ENCODE results near the gene SDK2. TPM values are rescaled to one million over a fixed set of nuclear protein-coding genes. Genes with fewer than 3 reads are reported as not detected.

The SDK2 gene
- polyA plus RNA-seq, 3 donors = 0.01 TPM; not detected in 2

DNA sequence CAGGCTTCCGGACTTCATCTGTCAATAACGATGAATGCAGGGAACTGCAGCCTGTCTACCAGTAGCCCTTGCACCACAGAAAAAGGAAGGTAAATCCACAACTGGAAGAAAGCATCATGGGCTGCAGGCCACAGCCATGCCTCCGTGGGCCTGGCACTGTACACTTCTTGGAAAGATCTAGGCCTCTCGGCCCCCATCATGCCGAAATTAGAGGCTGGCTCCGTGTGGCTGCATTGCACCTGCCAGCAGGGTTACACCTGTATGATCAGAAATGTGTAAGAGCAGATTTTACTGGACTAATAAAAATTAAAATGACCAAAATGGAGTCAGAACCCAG, 52.2 kb downstream of the SDK2 start:
- no peaks in the 10 kb centered on the region for H4K20me1 ChIP-seq (ENCODE audit: insufficient read depth, low read length)
- Mint-ChIP-seq H3K4me3 (peak overlapping the region in 1 of 2 donors; percentile 30), H3K36me3 (no peaks in the 10 kb centered on the region), H3K4me1 (peaks cover 14% of the 10 kb centered on the region), H3K27me3 (ENCODE audit: low read depth in 3 of 3) (peaks cover 13 to 18% (median 18%) of the 10 kb centered on the region in 3 donors), H3K9me3 (no peaks in the 10 kb centered on the region), H3K27ac (no peak overlapping the region)
- H3K79me2 ChIP-seq (ENCODE audit: insufficient read depth, low read length) = no peaks in the 10 kb centered on the region
- H3K9me3 ChIP-seq (replicated peaks in 1 of 2; ENCODE audit: control insufficient read depth in 1 of 2, insufficient read depth in 1 of 2, low read length in 2 of 2) = no peaks in the 10 kb centered on the region
- intact Hi-C loops (cut with micrococcal nuclease) = no loop called here
- 0% methylated on average over 6 of the region's 6 CpGs for WGBS (ENCODE audit: insufficient coverage)
- H3K36me3 ChIP-seq (replicated peaks in 1 of 2; ENCODE audit: control insufficient read depth in 1 of 2, insufficient read depth in 2 of 2, low read length in 2 of 2) = no peaks in the 10 kb centered on the region
- peaks cover 0 to 2% of the 10 kb centered on the region in 2 donors for H3K4me1 ChIP-seq (ENCODE audit: control insufficient read depth in 1 of 2, insufficient read depth in 2 of 2, low read length in 2 of 2)
- no peak overlapping the region for H3K4me3 ChIP-seq (replicated peaks in 1 of 3; ENCODE audit: low read depth in 2 of 3, low read length in 3 of 3)
- peaks cover 0 to 6% of the 10 kb centered on the region in 2 donors for H3K27me3 ChIP-seq (ENCODE audit: control insufficient read depth in 2 of 2, insufficient read depth in 2 of 2, low read length in 2 of 2)
- no peak for DNase-seq
- H3K4me2 ChIP-seq (replicated peaks; ENCODE audit: extremely low read depth, low read length, poor library complexity, severe bottlenecking) = no peak overlapping the region
- no peak overlapping the region for H2AFZ ChIP-seq (ENCODE audit: insufficient read depth, low read depth, low read length, poor library complexity, severe bottlenecking)
- TF ChIP-seq, protein P1, sequence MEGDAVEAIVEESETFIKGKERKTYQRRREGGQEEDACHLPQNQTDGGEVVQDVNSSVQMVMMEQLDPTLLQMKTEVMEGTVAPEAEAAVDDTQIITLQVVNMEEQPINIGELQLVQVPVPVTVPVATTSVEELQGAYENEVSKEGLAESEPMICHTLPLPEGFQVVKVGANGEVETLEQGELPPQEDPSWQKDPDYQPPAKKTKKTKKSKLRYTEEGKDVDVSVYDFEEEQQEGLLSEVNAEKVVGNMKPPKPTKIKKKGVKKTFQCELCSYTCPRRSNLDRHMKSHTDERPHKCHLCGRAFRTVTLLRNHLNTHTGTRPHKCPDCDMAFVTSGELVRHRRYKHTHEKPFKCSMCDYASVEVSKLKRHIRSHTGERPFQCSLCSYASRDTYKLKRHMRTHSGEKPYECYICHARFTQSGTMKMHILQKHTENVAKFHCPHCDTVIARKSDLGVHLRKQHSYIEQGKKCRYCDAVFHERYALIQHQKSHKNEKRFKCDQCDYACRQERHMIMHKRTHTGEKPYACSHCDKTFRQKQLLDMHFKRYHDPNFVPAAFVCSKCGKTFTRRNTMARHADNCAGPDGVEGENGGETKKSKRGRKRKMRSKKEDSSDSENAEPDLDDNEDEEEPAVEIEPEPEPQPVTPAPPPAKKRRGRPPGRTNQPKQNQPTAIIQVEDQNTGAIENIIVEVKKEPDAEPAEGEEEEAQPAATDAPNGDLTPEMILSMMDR (IDR thresholded peaks at IDR 0.05) = no peak
- no peak overlapping the region for H3K9ac ChIP-seq (ENCODE audit: insufficient read depth, low read length, poor library complexity, severe bottlenecking)
- no peak overlapping the region for H3K27ac ChIP-seq (ENCODE audit: low read depth in 1 of 2, low read length in 2 of 2)

DNA sequence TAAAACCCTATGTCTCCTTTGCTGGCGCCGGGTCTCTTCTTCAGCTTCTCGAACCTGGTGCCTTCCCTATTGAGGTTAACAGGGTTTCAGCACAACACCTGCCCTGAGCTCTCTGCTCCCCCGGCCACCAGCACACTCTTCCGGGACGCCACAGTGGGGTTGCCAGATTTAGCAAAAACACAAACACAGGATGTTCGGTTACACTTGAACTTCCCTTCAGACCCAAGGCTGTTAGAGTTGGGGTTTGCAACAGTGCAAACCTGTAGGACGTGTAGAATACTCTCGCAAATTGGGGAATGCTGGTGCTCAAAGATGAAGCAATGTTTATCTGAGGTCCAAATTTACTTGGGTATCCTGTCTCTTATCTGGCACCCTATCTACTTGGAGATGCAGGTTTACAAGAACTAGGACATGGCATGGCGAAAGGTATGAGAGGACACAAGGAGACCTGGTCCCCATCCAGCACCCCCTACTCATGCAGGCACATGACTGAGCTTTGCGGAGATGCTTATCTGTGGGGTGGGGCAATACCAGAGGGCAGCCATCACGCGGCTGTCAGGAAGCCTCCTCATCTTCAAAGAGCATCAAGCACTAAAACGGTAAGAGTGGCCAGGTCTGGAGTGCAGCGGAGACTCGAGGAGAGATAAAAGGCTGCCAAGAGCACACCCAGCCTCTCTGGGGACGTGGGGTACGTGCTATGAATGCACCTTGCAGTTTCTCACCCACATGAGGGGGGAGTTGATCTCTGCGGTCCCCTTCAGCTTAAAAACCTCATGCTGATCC, 52.8 kb downstream of the SDK2 start:
- Histone ChIP-seq H3K4me3 (replicated peaks in 1 of 3; ENCODE audit: low read depth in 2 of 3, low read length in 3 of 3) (no peak overlapping the region), H3K36me3 (replicated peaks in 1 of 2; ENCODE audit: control insufficient read depth in 1 of 2, insufficient read depth in 2 of 2, low read length in 2 of 2) (no peaks in the 10 kb centered on the region), H3K27ac (ENCODE audit: low read depth in 1 of 2, low read length in 2 of 2) (no peak overlapping the region), H4K20me1 (ENCODE audit: insufficient read depth, low read length) (no peaks in the 10 kb centered on the region), H3K79me2 (ENCODE audit: insufficient read depth, low read length) (no peaks in the 10 kb centered on the region), H2AFZ (ENCODE audit: insufficient read depth, low read depth, low read length, poor library complexity, severe bottlenecking) (no peak overlapping the region), H3K27me3 (ENCODE audit: control insufficient read depth in 2 of 2, insufficient read depth in 2 of 2, low read length in 2 of 2) (peaks cover 0 to 6% of the 10 kb centered on the region in 2 donors), H3K4me1 (ENCODE audit: control insufficient read depth in 1 of 2, insufficient read depth in 2 of 2, low read length in 2 of 2) (peaks cover 0 to 2% of the 10 kb centered on the region in 2 donors), H3K9ac (ENCODE audit: insufficient read depth, low read length, poor library complexity, severe bottlenecking) (no peak overlapping the region), H3K4me2 (replicated peaks; ENCODE audit: extremely low read depth, low read length, poor library complexity, severe bottlenecking) (no peak overlapping the region), H3K9me3 (replicated peaks in 1 of 2; ENCODE audit: control insufficient read depth in 1 of 2, insufficient read depth in 1 of 2, low read length in 2 of 2) (no peaks in the 10 kb centered on the region)
- Mint-ChIP-seq H3K36me3 (no peaks in the 10 kb centered on the region), H3K9me3 (no peaks in the 10 kb centered on the region), H3K27ac (no peak overlapping the region), H3K27me3 (ENCODE audit: low read depth in 3 of 3) (peaks cover 13 to 19% (median 18%) of the 10 kb centered on the region in 3 donors), H3K4me3 (peak overlapping the region in 1 of 2 donors; percentile 68), H3K4me1 (peaks cover 14% of the 10 kb centered on the region)
- no peak for DNase-seq
- WGBS (ENCODE audit: insufficient coverage) = 4% methylated on average over 9 of the region's 19 CpGs
- TF ChIP-seq, protein P1 (IDR thresholded peaks at IDR 0.05) = no peak
- intact Hi-C loops (cut with micrococcal nuclease) = no loop called here
